ENCODE results near the gene TOR4A.

GRCh38 chr9:137311171-137311985, 33.9 kb downstream of the TOR4A start:
- no peak for TF ChIP-seq POLR2AphosphoS5 (IDR thresholded peaks at IDR 0.05; ENCODE audit: low read depth, low read length)
- TF ChIP-seq, protein P1, sequence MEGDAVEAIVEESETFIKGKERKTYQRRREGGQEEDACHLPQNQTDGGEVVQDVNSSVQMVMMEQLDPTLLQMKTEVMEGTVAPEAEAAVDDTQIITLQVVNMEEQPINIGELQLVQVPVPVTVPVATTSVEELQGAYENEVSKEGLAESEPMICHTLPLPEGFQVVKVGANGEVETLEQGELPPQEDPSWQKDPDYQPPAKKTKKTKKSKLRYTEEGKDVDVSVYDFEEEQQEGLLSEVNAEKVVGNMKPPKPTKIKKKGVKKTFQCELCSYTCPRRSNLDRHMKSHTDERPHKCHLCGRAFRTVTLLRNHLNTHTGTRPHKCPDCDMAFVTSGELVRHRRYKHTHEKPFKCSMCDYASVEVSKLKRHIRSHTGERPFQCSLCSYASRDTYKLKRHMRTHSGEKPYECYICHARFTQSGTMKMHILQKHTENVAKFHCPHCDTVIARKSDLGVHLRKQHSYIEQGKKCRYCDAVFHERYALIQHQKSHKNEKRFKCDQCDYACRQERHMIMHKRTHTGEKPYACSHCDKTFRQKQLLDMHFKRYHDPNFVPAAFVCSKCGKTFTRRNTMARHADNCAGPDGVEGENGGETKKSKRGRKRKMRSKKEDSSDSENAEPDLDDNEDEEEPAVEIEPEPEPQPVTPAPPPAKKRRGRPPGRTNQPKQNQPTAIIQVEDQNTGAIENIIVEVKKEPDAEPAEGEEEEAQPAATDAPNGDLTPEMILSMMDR (IDR thresholded peaks at IDR 0.05), result no peak
- no peak for TF ChIP-seq TCF7L2 (IDR thresholded peaks at IDR 0.05; ENCODE audit: low read depth, low read length)
- TF ChIP-seq, protein P2, sequence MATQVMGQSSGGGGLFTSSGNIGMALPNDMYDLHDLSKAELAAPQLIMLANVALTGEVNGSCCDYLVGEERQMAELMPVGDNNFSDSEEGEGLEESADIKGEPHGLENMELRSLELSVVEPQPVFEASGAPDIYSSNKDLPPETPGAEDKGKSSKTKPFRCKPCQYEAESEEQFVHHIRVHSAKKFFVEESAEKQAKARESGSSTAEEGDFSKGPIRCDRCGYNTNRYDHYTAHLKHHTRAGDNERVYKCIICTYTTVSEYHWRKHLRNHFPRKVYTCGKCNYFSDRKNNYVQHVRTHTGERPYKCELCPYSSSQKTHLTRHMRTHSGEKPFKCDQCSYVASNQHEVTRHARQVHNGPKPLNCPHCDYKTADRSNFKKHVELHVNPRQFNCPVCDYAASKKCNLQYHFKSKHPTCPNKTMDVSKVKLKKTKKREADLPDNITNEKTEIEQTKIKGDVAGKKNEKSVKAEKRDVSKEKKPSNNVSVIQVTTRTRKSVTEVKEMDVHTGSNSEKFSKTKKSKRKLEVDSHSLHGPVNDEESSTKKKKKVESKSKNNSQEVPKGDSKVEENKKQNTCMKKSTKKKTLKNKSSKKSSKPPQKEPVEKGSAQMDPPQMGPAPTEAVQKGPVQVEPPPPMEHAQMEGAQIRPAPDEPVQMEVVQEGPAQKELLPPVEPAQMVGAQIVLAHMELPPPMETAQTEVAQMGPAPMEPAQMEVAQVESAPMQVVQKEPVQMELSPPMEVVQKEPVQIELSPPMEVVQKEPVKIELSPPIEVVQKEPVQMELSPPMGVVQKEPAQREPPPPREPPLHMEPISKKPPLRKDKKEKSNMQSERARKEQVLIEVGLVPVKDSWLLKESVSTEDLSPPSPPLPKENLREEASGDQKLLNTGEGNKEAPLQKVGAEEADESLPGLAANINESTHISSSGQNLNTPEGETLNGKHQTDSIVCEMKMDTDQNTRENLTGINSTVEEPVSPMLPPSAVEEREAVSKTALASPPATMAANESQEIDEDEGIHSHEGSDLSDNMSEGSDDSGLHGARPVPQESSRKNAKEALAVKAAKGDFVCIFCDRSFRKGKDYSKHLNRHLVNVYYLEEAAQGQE (IDR thresholded peaks at IDR 0.05; ENCODE audit: insufficient read depth in 1 of 2, low read depth in 2 of 2, low read length in 1 of 2), result no peak
- no peak for TF ChIP-seq SIN3A (IDR thresholded peaks at IDR 0.05; ENCODE audit: borderline replicate concordance, insufficient read depth, low read depth, low read length)
